ENCODE measurements around the gene BEND5. TPM values are rescaled to one million over a fixed set of nuclear protein-coding genes. Genes with fewer than 3 reads are reported as not detected.

BEND5 gene
- total RNA-seq, 1 donor from 2014 or later: 15.9 TPM

DNA sequence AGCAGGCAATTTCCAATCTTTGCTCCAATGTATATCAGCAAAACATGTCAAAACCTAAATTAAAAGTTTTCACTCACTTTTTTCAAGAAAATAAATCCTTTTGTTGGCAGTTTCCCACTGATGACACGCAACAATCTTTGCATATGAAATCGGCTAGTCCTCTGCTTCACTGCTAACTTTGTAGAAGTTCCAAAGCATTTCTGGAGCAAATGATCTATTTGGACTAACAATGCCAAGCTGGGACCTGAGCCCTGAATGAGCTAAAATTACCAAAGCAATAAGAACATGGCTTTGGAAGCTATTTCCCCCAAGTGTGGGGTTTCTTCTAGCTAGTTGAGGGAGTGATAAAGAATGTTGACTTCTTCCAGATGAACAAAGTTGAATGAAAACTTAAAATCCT lies 5.1 kb downstream of the BEND5 start:
- H3K9ac ChIP-seq: no peak overlapping the region
- no peak overlapping the region for H3K27ac ChIP-seq
- H3K79me2 ChIP-seq (ENCODE audit: low read depth): peaks cover 62% of the 10 kb centered on the region
- peaks cover 18% of the 10 kb centered on the region for H3K4me1 ChIP-seq
- H2AFZ ChIP-seq (replicated peaks): no peak overlapping the region
- H3K4me1 Mint-ChIP-seq: peaks cover 17% of the 10 kb centered on the region
- no peak overlapping the region for H3K4me3 Mint-ChIP-seq
- no peaks in the 10 kb centered on the region for H3K9me3 Mint-ChIP-seq
- no peaks in the 10 kb centered on the region for H3K27me3 Mint-ChIP-seq (ENCODE audit: insufficient read depth, low read depth)
- no peaks in the 10 kb centered on the region for H3F3A ChIP-seq (ENCODE audit: low read depth)
- no peak overlapping the region for H3K27ac Mint-ChIP-seq
- H3K27me3 ChIP-seq: no peaks in the 10 kb centered on the region
- no peaks in the 10 kb centered on the region for H3K36me3 ChIP-seq
- H3K4me2 ChIP-seq: no peak overlapping the region
- TF ChIP-seq EZH2phosphoT487 (IDR thresholded peaks at IDR 0.05) (no peak), EZH2 (IDR thresholded peaks at IDR 0.05) (no peak)
- TF ChIP-seq, protein P1, sequence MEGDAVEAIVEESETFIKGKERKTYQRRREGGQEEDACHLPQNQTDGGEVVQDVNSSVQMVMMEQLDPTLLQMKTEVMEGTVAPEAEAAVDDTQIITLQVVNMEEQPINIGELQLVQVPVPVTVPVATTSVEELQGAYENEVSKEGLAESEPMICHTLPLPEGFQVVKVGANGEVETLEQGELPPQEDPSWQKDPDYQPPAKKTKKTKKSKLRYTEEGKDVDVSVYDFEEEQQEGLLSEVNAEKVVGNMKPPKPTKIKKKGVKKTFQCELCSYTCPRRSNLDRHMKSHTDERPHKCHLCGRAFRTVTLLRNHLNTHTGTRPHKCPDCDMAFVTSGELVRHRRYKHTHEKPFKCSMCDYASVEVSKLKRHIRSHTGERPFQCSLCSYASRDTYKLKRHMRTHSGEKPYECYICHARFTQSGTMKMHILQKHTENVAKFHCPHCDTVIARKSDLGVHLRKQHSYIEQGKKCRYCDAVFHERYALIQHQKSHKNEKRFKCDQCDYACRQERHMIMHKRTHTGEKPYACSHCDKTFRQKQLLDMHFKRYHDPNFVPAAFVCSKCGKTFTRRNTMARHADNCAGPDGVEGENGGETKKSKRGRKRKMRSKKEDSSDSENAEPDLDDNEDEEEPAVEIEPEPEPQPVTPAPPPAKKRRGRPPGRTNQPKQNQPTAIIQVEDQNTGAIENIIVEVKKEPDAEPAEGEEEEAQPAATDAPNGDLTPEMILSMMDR (IDR thresholded peaks at IDR 0.05): no peak
- peaks cover 69% of the 10 kb centered on the region for H4K20me1 ChIP-seq (ENCODE audit: low read depth)
- no peak overlapping the region for H3K4me3 ChIP-seq
- DNase-seq (ENCODE audit: low spot score): no peak
- no peaks in the 10 kb centered on the region for H3K9me3 ChIP-seq (ENCODE audit: low read depth)
- peaks cover 24% of the 10 kb centered on the region for H3K36me3 Mint-ChIP-seq

DNA sequence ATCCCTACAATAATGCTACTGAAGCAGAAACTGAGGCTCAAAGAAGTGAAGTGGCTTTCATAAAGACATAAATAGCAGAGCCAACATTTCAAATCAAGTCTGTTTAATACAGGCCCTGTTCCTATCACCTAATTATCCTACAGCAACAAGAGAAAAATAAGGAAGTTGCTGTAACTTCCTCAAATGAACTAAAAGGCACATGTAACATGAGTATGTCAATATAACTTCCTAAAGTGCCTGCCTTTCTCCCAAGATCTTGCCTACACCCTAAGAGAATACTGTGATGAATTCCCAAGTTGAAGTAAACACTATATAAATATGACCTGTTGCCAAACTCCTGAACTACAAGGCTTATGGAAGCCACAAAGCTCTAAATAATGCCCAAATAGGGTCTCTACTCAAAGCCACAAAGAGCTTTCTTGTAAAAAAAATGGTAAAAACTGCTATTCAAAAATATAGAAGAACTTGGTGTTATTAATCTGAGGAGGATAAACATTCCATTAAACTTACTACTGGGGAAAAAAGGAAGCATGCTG lies 8.6 kb downstream of the BEND5 start:
- Histone ChIP-seq H3K9me3 (ENCODE audit: low read depth) (no peaks in the 10 kb centered on the region), H3K4me1 (peaks cover 10% of the 10 kb centered on the region), H2AFZ (replicated peaks) (no peak overlapping the region), H3K27me3 (no peaks in the 10 kb centered on the region), H3K79me2 (ENCODE audit: low read depth) (peaks cover 48% of the 10 kb centered on the region), H3F3A (ENCODE audit: low read depth) (no peaks in the 10 kb centered on the region), H4K20me1 (ENCODE audit: low read depth) (peaks cover 83% of the 10 kb centered on the region), H3K27ac (no peak overlapping the region), H3K36me3 (no peaks in the 10 kb centered on the region), H3K4me2 (no peak overlapping the region), H3K9ac (no peak overlapping the region), H3K4me3 (no peak overlapping the region)
- no peak for TF ChIP-seq EZH2 (IDR thresholded peaks at IDR 0.05)
- TF ChIP-seq, protein P1 (IDR thresholded peaks at IDR 0.05): no peak
- TF ChIP-seq EZH2phosphoT487 (IDR thresholded peaks at IDR 0.05): no peak
- peaks cover 3% of the 10 kb centered on the region for H3K4me1 Mint-ChIP-seq
- no peaks in the 10 kb centered on the region for H3K9me3 Mint-ChIP-seq
- no peak for DNase-seq (ENCODE audit: low spot score)
- peaks cover 32% of the 10 kb centered on the region for H3K36me3 Mint-ChIP-seq
- H3K27me3 Mint-ChIP-seq (ENCODE audit: insufficient read depth, low read depth): no peaks in the 10 kb centered on the region
- H3K4me3 Mint-ChIP-seq: no peak overlapping the region
- no peak overlapping the region for H3K27ac Mint-ChIP-seq

DNA sequence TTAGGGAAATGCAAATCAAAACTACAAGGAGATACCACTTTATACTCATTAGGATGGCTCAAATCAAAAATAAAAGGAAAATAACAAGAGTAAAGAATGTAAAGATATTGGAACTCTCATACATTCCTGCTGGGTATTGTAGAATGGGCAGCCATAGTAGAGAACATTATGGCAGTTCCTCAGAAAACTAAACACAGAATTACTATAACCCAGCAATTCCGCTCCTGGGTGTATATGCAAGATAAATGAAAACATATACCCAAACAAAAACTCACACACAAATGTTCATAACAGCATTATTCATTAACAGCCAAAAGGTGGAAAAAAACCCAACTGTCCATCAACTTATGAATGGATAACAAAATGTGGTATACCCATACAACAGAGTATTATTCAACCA lies 11.4 kb downstream of the BEND5 start:
- H3K4me1 ChIP-seq: peaks cover 12% of the 10 kb centered on the region
- TF ChIP-seq, protein P1 (IDR thresholded peaks at IDR 0.05): no peak
- no peak for TF ChIP-seq EZH2 (IDR thresholded peaks at IDR 0.05)
- no peak for TF ChIP-seq EZH2phosphoT487 (IDR thresholded peaks at IDR 0.05)

More for the DNA sequence above, 11.4 kb downstream of the BEND5 start:
- Histone ChIP-seq H3K27ac (no peak overlapping the region), H4K20me1 (ENCODE audit: low read depth) (peaks cover 74% of the 10 kb centered on the region), H2AFZ (replicated peaks) (no peak overlapping the region), H3K9me3 (ENCODE audit: low read depth) (no peaks in the 10 kb centered on the region), H3K79me2 (ENCODE audit: low read depth) (peaks cover 31% of the 10 kb centered on the region), H3K36me3 (no peaks in the 10 kb centered on the region), H3K27me3 (no peaks in the 10 kb centered on the region), H3K4me2 (no peak overlapping the region), H3K4me3 (no peak overlapping the region), H3K9ac (no peak overlapping the region), H3F3A (ENCODE audit: low read depth) (no peaks in the 10 kb centered on the region)
- no peaks in the 10 kb centered on the region for H3K27me3 Mint-ChIP-seq (ENCODE audit: insufficient read depth, low read depth)
- no peak overlapping the region for H3K27ac Mint-ChIP-seq
- peaks cover 25% of the 10 kb centered on the region for H3K36me3 Mint-ChIP-seq
- no peak for DNase-seq (ENCODE audit: low spot score)
- no peak overlapping the region for H3K4me3 Mint-ChIP-seq
- H3K9me3 Mint-ChIP-seq: no peaks in the 10 kb centered on the region
- H3K4me1 Mint-ChIP-seq: peaks cover 3% of the 10 kb centered on the region
